Activated CD8-positive, alpha-beta memory T cell treated with anti-CD3 and anti-CD28 coated beads, Interleukin-2, amount 50 U/mL, for 1 hour (primary cell): ENCODE results near the gene NAP1L5.

Source experiments
- DNase-seq: peaks from one replicate; pipeline ENCODE4 v3.0.0-alpha.2; 2020; ENCODE audit errors: extremely low read depth

Gene NAP1L5

DNA sequence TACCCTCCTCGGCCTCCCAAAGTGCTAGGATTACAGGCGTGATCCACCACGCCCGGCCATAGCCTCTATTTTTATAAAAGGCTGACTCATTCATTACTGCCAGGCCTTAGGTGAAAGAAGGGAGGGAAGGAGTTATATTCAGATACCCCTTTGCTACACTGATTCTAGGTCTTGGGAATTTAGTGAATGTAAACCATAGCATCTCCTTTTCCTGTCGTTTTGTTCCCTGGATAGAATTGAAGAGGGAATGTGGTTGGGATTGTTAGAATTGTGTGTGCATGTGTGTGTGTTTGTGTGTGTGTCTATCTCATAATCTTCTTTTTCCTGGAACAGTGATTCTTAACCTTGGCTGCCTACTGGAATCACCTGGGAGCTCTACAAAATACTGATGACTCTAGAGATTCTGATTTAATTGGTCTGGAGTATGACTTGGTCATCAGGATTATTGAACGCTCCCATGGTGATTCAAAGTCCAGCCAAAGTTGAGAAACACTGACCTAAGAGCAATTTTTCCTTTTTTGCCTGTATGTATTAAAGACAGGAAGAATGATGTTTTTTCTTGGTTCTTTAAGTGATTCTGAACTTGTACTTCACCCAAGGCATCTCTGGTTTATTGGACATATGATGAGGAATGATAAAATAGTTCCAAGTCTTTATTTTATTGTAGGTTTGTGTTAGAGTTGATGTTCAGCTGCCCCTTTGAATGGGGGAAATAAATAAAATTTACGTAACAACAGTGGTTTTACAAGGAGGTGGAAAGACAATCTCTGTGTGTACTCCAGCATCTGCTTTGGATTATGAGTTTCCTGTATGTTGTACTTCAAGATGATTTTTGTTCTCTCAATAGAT, 37.0 kb downstream of the NAP1L5 start:
- no peak for DNase-seq

DNA sequence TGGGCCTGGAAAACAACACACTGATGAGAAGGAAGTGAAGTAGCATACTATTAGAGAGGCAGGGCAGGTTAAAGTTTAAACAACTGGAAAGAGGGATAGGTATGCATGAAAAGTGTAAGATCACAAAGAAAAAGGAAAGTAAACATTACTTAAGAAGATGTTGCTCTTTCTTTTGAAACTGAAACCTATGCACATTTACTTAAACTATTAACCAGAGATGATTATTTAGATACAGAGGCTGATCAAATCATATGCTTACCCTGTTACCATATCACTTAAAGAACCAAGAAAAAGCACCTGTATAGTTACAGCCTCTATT, 37.8 kb downstream of the NAP1L5 start:
- no peak for DNase-seq

DNA sequence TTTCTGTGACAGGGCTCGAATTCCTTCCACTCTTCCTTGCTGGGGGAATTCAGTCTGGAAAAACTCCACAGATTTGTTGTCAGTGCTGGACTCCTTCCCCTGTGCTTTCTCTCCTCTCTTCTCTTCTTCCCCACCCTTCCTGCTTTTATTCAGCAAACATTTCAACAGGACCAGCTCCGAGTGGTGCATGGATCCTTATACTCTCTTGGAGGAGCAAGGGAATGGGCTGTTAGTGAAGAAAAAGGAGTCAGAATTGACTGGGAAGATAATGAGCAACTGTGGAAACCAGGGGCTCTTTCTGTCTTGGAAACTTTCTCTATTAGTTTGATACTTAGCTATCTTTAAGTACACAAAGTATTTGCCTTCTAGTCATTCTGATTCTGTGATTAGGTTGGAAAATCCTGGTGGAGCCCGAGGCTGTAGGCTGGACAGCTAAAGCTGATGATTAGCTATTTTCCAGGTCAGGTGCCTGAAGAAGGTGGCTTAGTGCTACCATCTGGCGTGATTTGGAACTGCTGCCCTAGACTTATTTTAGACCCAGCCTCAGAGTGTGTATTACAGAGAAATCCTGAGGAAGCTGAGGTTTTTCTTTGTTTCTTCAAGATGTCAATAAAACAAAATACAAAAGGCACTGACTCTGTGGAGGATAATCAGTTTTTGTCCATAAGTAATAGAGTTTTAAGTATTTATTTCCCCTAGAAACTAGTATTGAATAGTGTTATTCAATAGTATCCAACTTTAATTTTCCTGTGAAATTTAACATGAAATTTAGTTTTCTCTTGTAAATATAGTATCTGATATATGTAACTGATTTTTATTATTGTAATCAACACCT, 38.4 kb downstream of the NAP1L5 start:
- no peak for DNase-seq

DNA sequence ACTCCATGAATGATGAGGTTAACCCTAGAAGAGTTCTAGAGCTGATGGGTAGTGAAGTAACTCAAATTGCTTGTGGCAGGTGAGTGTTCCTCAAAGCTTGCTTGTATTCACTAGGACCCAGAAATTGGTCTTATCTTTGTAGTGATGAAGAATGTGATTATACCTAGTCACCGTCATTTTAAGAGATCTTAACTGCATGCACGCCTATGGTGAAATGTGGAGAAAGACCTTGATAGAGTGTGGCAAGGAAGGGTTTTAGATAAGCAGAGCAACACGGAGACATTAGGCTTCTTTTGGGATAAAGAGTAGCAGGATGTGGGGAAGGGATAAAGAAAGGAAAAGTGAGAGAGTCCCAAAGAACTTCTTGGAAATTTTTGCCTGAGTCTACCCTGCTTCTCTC, 42.4 kb downstream of the NAP1L5 start:
- DNase-seq = no peak

DNA sequence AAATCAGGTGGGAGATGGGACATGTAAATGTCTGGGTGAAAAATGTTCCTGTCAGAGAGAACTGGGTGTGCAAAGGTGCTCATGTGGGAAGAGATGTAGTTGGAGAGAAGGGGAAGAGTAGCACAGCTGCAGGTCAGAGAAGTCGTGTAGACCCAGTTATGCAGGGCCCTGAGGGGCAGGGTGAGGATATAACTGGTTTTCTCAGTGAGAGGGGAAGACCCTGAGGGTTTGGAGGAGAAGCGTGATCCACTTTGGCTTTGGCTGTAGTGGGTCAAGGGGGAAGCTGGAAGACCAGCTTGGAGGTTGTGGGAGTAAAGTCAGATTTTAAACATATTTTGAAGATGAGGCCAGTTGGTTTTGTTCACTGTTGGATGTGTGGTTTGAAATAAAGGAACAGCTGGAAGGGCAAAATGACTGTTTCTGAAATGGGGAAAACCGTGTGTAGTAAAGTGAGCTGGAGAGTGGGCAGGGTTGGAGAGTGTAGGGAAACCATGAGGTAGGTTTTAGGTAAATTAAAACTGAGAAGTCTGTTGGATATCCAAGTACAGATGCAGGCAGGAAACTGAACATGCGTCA, 44.2 kb downstream of the NAP1L5 start:
- no peak for DNase-seq

DNA sequence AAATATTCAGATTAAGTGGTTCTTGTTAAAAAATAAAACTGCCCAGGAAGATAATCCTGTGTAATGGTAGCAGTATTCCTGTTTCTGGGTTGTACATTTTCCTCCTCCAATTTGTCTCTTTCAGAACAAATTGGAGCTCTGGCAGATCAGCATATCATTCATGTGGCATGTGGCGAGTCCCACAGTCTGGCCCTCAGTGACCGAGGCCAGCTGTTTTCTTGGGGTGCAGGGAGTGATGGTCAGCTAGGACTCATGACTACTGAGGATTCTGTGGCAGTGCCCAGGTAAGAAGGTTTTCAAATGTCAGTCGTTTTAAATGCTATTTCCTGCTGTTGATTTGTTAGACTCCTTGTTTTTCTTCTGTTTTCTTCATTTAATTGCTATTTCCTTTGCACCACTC, 47.9 kb downstream of the NAP1L5 start:
- no peak for DNase-seq

DNA sequence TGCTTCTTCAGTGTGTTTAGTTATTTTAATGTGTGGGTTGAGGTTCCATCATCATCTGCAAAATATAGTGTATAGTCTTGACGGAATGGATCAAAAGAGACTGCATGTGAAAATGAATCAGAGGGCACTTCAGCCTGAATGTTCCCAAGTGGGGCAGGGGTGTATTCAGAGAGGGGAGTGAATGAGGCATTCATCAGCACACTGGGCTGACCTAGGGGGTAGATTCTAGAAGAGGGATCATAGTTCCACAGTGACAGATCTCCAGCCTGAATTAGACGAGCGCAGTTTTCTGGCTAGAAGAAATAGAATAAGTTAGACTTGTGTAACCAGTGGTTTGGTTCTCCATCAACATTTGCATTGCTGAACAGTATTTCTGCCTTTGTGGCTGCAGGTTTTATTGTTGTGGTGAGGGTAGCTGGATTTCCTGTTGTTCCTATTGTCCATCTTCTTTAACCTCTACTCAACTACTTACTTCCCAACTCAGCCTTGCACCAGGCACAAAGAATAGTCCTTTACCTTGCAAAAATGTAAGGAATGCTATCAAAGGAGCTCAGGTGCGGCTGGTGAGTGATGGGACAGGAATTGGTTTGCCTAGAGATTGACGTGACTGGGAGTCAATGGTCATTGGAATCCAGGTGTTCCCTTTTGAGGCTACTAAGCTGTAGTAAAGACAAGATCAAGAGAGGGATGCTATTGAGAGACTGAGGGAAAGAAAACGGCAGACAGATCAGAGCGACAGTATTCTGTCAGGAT, 50.9 kb downstream of the NAP1L5 start:
- DNase-seq = no peak

DNA sequence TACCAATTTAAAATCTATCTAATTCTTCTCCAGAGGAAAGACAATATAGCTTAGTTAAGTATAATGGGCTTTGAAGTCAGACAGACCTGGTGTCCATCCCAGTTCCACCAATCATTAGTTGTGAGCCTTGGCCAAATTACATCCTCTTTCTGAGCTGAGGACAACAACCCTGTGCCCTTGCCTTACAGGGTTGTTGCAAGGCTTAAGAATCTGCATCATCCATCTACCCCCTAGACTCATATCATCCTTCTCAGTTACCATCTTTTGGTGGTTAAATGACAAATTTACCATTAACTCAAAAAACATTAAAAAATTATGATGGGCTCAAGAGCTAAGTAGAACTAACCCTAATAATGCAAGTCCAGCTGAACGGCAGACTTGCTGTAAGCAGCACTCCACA, 51.6 kb downstream of the NAP1L5 start:
- DNase-seq = no peak
